Natural killer cell treated with Interleukin-12 subunit alpha and Interleukin-12 subunit beta and Interleukin-15 and Interleukin-18, amount 100 ng/mL, for 72 hours (primary cell): Measurements from ENCODE around the gene NAE1. TPM values are rescaled to one million over a fixed set of nuclear protein-coding genes. Genes with fewer than 3 reads are reported as not detected.

ENCODE experiments used
- ATAC-seq, 2 donors: fragments of 150-1000 bp; cut with Tn5 transposase in 1 of 2; sonication (Bioruptor Pico), chemical (Tn5 transposase) in 1 of 2; 2 replicates each; pipeline ENCODE4 v1.10.0; 2021
- DNase-seq: peaks from one replicate; pipeline ENCODE4 v3.0.0; 2022; ENCODE audit warnings: low spot score
- H3K27ac Mint-ChIP-seq, 2 donors: 1 replicate in 1 of 2; 2 replicates in 1 of 2; pipeline ENCODE4 v1.8.0; 2022; ENCODE audit warnings: mixed read lengths in 2 of 2, mild to moderate bottlenecking in 1 of 2, moderate library complexity in 1 of 2
- H3K27me3 Mint-ChIP-seq, 2 donors: 1 replicate in 1 of 2; 2 replicates in 1 of 2; pipeline ENCODE4 v1.8.0; 2022; ENCODE audit warnings: mixed read lengths in 2 of 2
- H3K36me3 Mint-ChIP-seq: one replicate; pipeline ENCODE4 v1.8.0; 2022; ENCODE audit warnings: mixed read lengths
- H3K4me1 Mint-ChIP-seq, 2 donors: 1 replicate in 1 of 2; 2 replicates in 1 of 2; pipeline ENCODE4 v1.8.0; 2022; ENCODE audit warnings: low read depth in 2 of 2, mixed read lengths in 2 of 2, mild to moderate bottlenecking in 1 of 2
- H3K4me3 Mint-ChIP-seq: one replicate; pipeline ENCODE4 v1.8.0; 2022; ENCODE audit warnings: mixed read lengths
- H3K9me3 Mint-ChIP-seq: 2 replicates; pipeline ENCODE4 v1.8.0; 2022; ENCODE audit warnings: mixed read lengths
- total RNA-seq, 2 donors: library from RNA; stranded (reverse); gene quantifications; one replicate each; pipeline ENCODE4 v1.2.3, GENCODE V29; 2022

NAE1 gene
- total RNA-seq, 2 donors from 2014 or later, result 69.4 to 98.3 TPM

- ATAC-seq (no peak), DNase-seq (no peak)
- Mint-ChIP-seq H3K27ac (no peak overlapping the region), H3K4me1 (peaks cover 21 to 26% of the 10 kb centered on the region in 2 donors), H3K36me3 (peaks cover 2% of the 10 kb centered on the region), H3K4me3 (no peak overlapping the region), H3K9me3 (no peaks in the 10 kb centered on the region), H3K27me3 (peaks cover 0 to 9% of the 10 kb centered on the region in 2 donors)
Observed at GRCh38 chr16:66754211-66754610, 76.6 kb downstream of the NAE1 start.

GRCh38 chr16:66752958-66753357 is 77.8 kb downstream of the NAE1 start:
- H3K4me1 Mint-ChIP-seq, result peaks cover 28 to 35% of the 10 kb centered on the region in 2 donors
- no peak for ATAC-seq
- no peak overlapping the region for H3K4me3 Mint-ChIP-seq
- H3K9me3 Mint-ChIP-seq, result no peaks in the 10 kb centered on the region
- H3K27me3 Mint-ChIP-seq, result peaks cover 0 to 7% of the 10 kb centered on the region in 2 donors
- DNase-seq, result no peak
- H3K27ac Mint-ChIP-seq, result no peak overlapping the region
- H3K36me3 Mint-ChIP-seq, result peaks cover 10% of the 10 kb centered on the region

Other genes starting within 250 kb of the NAE1 start
- gene CMTM3, start 226.3 kb downstream of the NAE1 start, total RNA-seq, result 10 to 100 TPM; 43.8 to 49.7 TPM
- 1 to 10 TPM; 1.2 to 2.2 TPM for gene CMTM4, start 134.2 kb downstream of the NAE1 start, total RNA-seq
- 100 to 1,000 TPM in 1 of 2 donors, 10 to 100 TPM in 1; 74.0 to 101 TPM for gene DYNC1LI2, start 79.4 kb downstream of the NAE1 start, total RNA-seq
- under 1 TPM; 0.38 to 0.64 TPM for gene TERB1, start 29.4 kb downstream of the NAE1 start, total RNA-seq
- gene CA7, start 13.4 kb upstream of the NAE1 start, total RNA-seq, result not detected
- 10 to 100 TPM; 28.0 to 35.0 TPM for gene PDP2, start 49.5 kb upstream of the NAE1 start, total RNA-seq
- not detected for gene CDH16, start 87.9 kb upstream of the NAE1 start, total RNA-seq
- gene RRAD, start 94.6 kb upstream of the NAE1 start, total RNA-seq, result 10 to 100 TPM in 1 of 2 donors, 1 to 10 TPM in 1; 2.3 to 12.8 TPM
- gene CIAO2B, start 103.4 kb upstream of the NAE1 start, total RNA-seq, result 100 to 1,000 TPM; 147 to 153 TPM
- gene CES2, start 104.5 kb upstream of the NAE1 start, total RNA-seq, result 10 to 100 TPM; 27.7 to 36.7 TPM
- gene CES3, start 130.3 kb upstream of the NAE1 start, total RNA-seq, result 1 to 10 TPM in 1 of 2 donors, not detected in 1; 1.6 TPM
- 1 to 10 TPM; 6.5 to 8.2 TPM for gene CES4A, start 157.6 kb upstream of the NAE1 start, total RNA-seq
- 100 to 1,000 TPM; 128 to 161 TPM for gene CBFB, start 198.2 kb upstream of the NAE1 start, total RNA-seq